HG03196 (cell line): Measurements from ENCODE around the gene SUCLG1.
A peak's percentile ranks its signal among the peaks of the same experiment; 100 is the strongest.
"Not testable (repeated sequence)": the region's sequence is repeated elsewhere in the genome, so short reads cannot be mapped to it uniquely, and the experiment has no call there.

Experiments
- ATAC-seq: cut with Tn5 transposase; IDR thresholded peaks from one replicate; pipeline ENCODE4 v1.9.1; 2021; ENCODE audit not compliant: unreplicated experiment

Gene SUCLG1

DNA sequence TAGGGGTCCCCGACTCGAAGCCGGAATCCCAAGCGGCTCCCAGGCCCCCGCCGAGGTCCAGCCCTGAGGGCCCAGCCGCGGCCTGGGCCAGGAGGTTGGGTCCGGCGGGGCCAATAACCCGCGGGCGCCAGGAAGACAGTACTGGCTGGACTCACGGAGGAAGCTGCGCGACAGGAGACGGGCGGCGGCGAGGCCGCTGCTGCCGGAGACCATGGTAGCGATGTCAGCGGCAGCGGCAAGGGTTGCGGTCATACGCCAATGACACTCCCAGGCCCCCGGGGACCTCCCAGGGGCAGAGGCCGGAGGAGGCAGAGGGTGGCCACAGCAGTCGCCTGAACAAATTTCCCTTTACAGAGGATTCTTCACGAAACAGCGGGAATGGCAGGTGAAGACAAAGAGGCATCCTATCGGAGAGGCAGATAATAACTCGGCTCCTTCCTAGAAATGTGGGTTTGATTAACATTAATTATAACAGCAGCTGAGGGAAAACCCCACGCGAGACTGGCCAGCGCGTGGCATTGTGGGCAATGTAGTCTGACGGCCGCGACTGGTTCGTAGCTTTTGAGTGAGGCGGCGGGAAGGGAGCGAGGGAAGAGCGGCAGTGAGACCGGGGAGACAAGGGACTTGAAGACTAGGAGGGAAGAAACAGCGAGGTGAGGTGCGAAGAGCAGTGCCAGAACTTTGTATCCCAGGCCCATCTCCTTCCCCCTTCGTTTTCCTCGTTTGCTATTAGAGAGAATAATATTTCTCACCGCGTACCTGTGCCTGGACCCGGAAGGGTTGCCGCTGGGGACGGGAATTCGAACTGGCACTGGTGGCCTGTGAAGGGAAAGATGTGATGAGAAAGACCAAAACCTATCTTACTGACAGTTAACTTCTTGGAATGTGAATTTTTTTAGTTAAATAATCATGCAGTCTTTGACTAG is at the start of gene SUCLG1:
Gene SUCLG1 (minus strand): TSS at position 263 of the 926 bp plus-strand sequence. CDS start 11 bp downstream, at position 252.
- ATAC-seq: peak; percentile 96

GRCh38 chr2:84498150-84498799 is 39.2 kb upstream of the SUCLG1 start:
- ATAC-seq: no peak

DNA sequence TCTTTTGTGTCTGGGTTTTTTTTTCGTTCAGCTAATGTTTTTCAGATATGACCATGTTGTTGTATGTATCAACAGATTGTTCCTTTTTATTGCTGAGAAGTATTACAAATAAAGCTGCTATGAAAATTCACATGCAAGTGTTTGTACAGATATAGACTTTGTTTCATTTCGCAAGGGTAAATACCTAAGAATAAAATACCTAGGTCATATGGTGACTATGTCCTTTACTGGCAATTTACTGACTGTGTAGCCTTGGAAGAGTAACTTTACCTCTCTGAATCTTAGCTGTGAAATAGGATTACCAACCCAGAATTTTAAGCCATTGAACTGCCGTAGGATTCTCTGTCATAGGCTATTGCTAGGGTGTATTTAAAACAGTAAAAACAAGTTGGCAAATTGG is 38.2 kb upstream of the SUCLG1 start:
- no peak for ATAC-seq

GRCh38 chr2:84496386-84496785 is 37.3 kb upstream of the SUCLG1 start:
- no peak for ATAC-seq

GRCh38 chr2:84495539-84496146 is 36.6 kb upstream of the SUCLG1 start:
- peak; percentile 78 for ATAC-seq

DNA sequence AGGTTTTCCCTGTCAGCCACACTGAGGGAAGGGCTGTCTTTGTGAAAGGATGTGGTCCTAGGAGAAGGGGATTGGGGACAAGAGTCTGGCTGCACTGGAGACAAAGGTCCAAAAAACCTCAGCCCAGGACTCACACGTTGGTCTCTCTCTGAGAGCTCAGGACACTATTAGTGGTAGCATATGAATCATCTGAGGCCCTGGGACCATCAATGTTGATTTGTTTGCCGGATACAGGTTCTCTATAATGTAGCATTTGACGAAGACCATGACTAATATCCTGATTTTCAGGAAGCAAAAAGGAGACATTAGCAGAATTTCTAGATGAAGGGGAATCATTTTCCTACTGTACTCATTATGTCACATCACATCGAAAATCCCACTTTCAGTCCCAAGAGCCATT is 35.0 kb upstream of the SUCLG1 start:
- ATAC-seq: no peak

DNA sequence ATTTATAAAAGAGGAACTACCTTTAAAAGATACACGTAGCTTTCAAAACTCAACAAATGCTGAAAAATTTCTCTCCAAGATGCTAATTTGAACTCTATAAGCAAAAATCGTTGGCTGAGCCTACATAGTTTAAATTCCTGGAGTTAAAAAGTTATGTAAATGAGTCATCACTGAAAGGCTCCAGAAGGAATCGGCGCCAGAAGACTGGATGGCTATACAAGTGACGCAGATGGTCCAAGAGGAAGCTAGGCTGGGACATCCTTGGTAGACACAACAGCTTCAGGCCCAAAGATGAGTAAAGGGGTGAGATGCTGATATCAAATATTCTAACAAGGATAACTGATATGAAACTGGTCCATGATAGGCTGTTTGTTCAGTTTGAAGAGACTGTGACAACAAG is 34.4 kb upstream of the SUCLG1 start:
- no peak for ATAC-seq

DNA sequence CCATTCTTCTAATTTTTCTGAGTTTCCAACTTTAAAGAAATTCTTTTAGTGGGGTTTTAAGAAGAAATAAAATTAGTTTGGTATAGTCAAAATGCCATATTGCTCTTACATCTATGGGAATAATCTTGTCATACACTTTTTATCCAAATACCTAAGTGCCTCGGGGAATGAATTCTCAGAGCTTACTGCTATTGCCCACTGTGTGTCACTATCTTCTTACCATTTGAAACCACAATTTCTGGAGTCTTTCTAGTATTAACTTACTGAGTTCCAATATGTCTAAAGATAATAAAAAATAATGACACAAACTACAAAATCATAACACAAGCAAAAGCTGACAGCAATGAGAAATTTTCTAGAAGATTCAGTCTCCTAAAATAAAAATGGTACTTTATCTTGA is 33.5 kb upstream of the SUCLG1 start:
- ATAC-seq: no peak

GRCh38 chr2:84491741-84492140 is 32.7 kb upstream of the SUCLG1 start:
- ATAC-seq: no peak

DNA sequence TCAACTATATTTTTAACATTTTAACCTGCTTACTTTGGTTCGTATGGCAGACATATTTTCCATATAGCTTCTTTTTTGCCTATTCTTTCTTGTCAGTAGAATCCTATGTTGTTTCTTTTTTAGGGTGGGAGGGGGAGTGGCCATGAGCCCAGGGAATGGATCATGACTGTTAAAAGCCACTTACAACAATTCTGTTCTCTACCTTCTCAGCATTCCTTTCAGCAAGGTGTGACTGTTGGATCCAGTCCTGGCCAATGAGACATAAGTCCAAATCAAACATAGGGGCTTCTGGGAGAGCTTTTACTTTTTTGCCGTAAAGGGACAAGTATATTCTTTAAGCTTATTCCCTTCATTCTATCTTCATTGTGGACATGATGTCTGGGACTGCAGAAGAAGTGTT is 32.2 kb upstream of the SUCLG1 start:
- ATAC-seq: no peak

DNA sequence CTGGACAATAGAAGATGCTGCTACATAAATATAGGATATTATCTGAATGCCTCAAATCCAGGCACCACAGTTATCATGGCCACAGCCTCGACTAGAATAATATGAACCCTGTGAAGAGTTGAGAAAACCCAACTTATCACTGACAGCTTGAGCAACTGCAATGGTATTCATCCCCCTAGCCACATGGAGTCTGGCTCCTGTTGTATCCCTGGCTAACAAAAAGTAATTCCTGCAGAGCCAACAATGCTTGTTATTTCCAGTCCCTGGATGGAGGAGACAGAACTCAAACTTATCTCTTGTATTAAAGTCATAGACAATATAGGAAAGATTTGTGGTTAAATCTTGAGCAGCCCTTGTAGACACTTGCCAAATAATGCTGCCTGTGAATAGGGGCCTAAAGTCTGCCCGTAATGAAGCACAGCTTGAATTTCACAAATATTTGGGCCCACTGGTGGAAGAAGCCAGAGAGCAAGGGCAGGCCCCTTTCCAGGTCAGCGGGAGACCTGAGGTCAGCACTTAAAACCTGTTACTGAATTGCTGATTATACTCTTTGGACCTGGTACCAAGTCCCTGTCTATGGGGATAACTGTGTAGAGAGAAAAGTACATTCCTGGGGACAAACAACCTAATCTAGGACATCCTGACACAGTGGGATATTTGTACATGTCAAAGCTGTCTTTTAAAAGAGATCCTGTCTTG is 28.4 kb upstream of the SUCLG1 start:
- ATAC-seq: no peak

DNA sequence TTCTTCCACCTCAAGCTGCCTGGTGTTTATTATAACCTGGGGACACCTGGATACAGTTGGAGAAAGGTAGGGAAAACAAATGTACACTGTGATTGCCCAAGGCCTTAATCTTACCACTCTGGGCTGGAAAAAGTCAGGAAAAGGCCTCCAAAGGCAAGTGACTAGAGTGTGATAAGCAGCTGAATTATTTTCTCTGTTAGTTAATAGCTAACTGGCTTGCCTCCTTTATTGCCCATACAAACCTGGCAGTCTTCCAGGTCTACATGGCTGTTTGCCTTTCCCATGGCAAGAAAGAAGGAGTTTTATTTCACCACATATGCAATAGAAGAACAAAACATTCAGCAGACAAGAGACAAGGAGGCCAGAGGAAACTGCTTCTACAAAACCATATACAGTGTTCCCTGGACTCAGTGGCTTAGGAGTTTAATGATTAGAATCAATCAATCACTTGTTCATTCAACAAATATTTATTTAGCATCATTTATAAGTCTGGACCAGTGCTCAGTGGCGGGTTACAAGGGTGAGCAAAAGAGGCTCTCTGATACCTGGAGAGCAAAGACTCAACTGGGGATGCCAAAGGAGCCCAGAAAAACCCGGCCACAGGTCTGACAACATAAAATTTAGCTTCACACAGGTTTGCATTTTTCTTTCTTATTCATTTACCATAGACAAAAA is 27.5 kb upstream of the SUCLG1 start:
- no peak for ATAC-seq

GRCh38 chr2:84483320-84483719 is 24.2 kb upstream of the SUCLG1 start:
- no peak for ATAC-seq

- no peak for ATAC-seq
These were observed 23.5 kb upstream of the SUCLG1 start for GRCh38 chr2:84482603-84483002.

DNA sequence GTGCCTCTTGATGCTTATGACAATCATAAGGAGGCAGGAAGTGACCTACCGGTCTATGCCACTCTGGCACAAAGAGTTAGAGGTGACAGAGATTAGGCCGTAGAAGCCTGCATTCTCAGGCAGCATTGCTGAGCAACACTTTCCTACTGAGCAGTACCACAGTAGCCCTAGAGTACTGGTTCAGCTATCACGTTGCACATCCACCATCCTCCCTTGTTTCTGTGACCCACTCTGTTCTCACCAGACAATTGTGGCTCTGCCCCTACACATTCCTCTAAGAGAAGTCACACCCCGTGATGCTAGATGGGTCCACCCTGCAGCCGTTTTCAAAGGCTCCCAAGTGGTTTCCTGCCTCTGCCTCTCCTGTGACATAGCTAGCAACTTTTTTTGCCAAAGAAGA is 22.6 kb upstream of the SUCLG1 start:
- ATAC-seq: no peak

DNA sequence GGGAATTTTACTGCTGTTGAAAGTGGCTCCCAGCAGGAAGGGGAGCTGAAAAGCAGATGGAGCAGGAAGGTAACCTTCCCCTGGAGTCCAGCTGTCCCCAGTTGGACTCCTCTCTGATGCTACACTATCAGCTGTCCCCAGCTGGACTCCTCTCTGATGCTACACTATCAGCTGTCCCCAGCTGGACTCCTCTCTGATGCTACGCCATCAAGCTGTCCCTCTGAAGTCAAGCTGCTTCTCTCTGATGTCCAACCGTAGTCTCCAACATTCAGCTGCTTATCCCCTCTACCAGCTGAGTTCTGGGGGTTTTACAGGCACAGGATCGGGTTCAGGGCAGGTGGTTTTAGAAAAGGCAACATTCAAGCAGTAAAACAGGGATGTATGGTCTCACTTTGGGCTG is 19.8 kb upstream of the SUCLG1 start:
- no peak for ATAC-seq

- ATAC-seq: no peak
These were observed 18.8 kb upstream of the SUCLG1 start for GRCh38 chr2:84477886-84478285.

DNA sequence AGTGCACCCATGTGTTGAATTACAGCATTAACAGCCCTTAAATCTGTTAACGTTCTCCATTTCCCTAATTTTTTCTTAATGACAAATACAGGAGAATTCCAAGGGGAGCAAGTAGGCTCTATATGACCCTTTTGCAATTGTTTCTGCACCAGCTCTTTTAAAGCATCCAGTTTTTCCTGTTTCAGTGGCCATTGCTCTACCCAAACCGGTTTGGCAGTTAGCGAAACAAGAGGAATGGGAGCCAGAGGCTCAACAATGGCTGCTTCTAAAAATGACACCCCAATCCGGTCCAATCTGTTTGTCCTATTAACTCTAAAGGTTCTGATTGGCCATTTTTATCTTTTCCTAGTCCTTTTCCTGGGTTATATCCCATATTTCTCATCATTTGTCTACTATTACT is 15.1 kb upstream of the SUCLG1 start:
- ATAC-seq: no peak

DNA sequence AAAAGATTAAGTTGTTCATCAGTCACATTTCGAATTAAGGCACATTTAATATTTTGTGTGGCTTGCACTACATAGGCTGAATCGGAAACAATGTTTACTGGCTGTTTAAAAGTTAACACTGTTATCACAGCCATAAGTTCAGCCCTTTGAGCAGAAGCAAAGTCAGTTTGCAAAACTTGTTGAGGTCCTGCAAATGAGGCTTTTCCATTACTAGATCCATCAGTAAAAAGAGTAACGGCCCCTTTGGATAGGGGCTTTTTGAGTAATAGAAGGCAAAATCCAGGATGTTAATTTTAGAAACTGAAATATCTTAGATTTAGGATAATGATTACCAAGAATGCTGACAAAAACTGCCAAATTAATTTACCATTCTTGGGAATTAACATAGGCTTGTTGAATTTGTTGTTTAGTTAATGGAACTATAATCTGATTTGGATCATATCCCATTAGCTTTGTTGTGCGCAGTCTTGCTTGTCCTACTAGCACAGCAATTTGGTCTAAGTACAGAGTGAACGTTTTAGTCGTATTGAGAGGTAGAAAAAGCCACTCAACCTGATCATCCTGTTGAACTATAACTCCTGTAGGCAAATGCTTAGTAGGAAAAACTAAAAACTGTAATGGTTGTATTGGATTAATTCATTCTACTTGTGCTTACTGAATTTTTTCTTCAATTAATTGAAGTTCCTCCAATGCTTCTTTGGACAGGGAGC is 13.9 kb upstream of the SUCLG1 start:
- ATAC-seq: no peak

- not testable (repeated sequence) for ATAC-seq
These were observed 13.3 kb upstream of the SUCLG1 start for GRCh38 chr2:84472423-84472822.
